Stimulated activated CD4-positive, alpha-beta T cell treated with anti-CD3 and anti-CD28 coated beads, Interleukin-15, amount 100 ng/mL, for 24 hours (primary cell): ENCODE results near the gene ZC2HC1C.
A peak's percentile ranks its signal among the peaks of the same experiment; 100 is the strongest.

Experiments used
- DNase-seq: peaks from one replicate; pipeline ENCODE4 v3.0.0-alpha.2; 2020

ZC2HC1C gene, protein sequence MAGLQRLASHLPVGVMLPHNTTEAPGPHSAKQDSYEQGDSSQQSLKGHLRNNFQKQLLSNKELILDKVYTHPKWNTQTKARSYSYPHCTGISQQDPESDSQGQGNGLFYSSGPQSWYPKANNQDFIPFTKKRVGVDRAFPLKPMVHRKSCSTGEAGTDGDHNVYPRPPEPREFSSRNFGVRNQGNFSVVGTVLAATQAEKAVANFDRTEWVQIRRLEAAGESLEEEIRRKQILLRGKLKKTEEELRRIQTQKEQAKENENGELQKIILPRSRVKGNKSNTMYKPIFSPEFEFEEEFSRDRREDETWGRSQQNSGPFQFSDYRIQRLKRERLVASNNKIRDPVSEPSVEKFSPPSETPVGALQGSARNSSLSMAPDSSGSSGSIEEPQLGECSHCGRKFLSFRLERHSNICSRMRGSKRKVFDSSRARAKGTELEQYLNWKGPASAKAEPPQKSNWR

DNA sequence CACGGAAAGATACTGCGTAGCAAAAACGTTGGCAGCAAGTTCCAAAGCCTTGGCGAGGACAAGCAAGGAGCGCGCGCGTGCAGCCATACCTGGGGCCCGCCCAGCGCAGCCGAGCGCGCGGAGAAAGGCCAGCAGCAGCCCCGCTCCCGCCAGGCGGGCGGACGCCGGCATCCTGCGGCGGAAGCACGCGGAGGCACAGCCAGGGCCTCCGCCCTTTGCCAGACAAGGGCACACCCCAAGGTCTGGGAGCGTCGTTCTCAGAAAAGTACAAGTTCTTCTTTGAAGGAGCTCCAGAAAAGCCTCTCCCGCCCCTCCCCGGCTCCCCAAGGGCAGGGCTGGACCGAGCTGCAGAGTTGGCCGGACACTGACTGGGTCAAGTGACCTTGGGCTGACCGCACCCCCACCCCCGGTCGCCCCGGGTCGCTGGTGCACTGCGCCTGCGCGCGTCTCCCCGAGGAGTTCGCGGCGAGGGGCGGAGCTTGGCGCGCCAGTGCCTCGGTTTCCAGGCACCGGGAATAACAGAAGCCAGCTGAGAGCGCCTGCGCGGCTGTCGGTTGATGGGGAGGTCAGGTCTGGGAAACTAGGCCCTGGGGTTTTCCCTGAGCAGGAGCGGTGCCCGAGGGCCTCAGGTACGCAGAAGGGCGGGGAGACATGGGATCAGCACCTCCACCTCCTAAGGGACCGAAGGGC is at the start of gene ZC2HC1C:
TSS of gene ZC2HC1C (plus strand) at position 521 of the 690 bp plus-strand sequence. CDS start 933 bp downstream, outside the sequence.
- DNase-seq = peak; percentile 87

DNA sequence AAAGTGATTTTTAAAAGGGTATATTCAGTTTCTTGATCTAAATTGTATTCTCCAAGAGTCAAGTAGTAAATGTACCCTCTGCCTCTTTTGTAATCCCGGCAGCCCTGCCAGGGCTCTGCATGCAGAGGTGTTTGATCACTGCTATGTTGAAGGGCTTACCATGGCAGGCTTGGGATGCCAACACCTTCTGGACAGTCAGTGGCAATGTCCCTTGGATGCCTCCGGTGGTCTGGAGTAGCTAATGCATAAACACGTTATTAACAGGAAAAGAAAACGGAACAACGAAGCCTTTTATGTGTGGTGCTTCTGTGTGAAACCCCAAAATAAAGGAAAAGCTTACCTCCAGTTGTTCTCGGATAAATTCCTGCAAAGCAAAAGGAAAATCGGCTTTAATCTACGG is 46.8 kb upstream of the ZC2HC1C start:
- peak; percentile 19 for DNase-seq

- DNase-seq = no peak
These were observed 46.3 kb upstream of the ZC2HC1C start for GRCh38 chr14:75023108-75023507.

DNA sequence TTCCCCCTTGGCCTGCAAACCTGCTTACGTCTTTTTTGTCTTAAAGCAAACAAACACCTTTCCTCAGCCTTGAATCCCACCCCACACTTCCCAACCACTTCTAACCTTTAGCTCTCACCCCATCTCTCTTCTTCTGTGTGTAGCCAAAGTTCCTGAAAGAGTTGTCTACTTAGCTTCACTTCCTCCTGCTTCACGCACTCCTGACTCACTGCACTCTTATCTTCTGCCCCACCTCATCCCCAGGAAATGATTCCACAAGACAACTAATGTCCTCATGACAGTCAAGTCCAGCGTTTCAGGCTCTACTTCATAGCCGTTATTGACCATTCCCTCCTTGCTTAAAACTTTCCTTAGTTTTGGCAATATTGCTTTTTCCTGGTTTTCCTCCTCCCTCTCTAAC is 44.4 kb upstream of the ZC2HC1C start:
- DNase-seq = no peak

GRCh38 chr14:75025876-75026275 is 43.6 kb upstream of the ZC2HC1C start:
- DNase-seq = no peak

- DNase-seq = no peak
These were observed 39.3 kb upstream of the ZC2HC1C start for GRCh38 chr14:75030147-75030546.

DNA sequence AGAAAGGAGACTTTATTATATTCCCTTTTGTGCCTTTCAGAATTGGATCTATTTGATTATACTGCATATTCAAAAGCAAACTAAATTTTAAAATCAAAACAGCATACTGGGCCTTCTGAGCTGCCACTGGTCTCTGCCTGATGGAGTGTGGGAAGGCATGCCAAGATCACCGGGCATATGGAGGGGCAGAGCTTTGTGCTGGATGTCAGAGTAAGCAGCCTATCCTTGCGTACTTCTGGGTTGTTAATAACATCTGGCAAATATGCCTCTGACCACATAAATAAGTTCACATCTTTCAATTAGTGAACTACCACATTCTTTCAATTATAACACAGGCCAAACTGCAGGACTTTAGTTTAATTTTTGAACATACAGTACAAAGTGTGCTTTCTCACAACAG is 36.5 kb upstream of the ZC2HC1C start:
- no peak for DNase-seq

- DNase-seq = no peak
These were observed 28.9 kb upstream of the ZC2HC1C start for GRCh38 chr14:75040507-75040906.

GRCh38 chr14:75040959-75041358 is 28.5 kb upstream of the ZC2HC1C start:
- no peak for DNase-seq

DNA sequence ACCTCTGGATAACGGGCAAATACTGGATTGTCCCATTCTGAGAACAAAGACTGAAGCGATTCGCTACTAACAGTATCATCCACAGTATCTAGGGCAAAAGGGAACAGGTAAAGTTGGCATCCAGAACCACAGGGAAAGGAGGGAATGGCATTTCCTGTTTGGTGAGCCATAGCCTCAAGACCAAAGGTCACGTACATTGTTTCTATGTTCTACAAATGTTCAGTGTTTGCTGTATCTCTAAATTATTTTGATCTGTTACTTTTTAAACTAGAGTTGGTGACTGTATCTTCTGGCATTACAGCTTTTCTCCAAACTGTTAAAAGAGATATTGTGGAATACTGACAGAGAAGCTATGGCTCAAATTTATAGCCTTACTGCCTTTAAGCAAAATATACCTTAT is 27.8 kb upstream of the ZC2HC1C start:
- no peak for DNase-seq

- DNase-seq = no peak
These were observed 27.4 kb upstream of the ZC2HC1C start for GRCh38 chr14:75042035-75042434.

GRCh38 chr14:75044322-75044721 is 25.1 kb upstream of the ZC2HC1C start:
- DNase-seq = no peak

- no peak for DNase-seq
These were observed 24.7 kb upstream of the ZC2HC1C start for GRCh38 chr14:75044752-75045151.

GRCh38 chr14:75046275-75046674 is 23.2 kb upstream of the ZC2HC1C start:
- DNase-seq = no peak

GRCh38 chr14:75046899-75047298 is 22.5 kb upstream of the ZC2HC1C start:
- no peak for DNase-seq

GRCh38 chr14:75047506-75047905 is 21.9 kb upstream of the ZC2HC1C start:
- no peak for DNase-seq

- DNase-seq = no peak
These were observed 21.3 kb upstream of the ZC2HC1C start for GRCh38 chr14:75048101-75048500.

DNA sequence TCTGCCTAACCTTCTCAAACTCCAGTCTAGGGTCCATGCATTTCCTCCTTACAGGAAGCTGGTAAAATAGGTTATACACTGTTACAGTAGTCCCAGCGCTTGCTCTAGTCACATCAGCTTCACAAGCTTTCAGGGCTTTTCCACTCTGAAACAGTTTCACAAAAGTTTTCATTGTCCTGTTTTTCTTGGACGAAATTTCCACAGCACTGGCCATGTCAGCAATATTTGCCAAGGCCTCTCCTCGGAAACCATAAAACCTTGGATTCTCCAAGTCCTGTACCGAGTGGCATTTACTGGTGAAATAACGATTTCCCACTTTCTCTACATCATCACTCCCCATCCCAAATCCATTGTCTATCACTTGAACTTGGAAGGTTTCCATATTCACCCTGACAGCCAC is 20.3 kb upstream of the ZC2HC1C start:
- no peak for DNase-seq

DNA sequence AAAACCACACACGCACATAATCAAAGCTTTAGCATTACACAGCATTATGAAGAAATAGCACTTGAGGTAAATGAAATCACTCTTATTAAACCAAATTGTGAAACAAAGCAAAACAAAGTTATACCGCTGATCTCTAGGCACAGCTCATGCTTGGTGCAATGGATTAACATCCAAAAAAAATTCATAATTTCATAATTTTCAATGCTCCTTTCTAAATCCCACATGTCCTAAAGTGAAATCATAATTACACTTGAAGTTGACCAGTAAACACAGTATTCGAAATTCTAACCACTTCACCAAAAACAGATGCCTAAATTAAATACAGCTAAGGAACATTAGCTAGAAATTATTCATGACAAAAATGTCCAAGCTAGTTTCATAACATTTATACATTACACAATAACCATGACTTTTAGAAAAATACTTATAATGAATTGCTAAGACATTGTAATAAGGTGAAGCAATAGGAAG is 19.7 kb upstream of the ZC2HC1C start:
- no peak for DNase-seq

DNA sequence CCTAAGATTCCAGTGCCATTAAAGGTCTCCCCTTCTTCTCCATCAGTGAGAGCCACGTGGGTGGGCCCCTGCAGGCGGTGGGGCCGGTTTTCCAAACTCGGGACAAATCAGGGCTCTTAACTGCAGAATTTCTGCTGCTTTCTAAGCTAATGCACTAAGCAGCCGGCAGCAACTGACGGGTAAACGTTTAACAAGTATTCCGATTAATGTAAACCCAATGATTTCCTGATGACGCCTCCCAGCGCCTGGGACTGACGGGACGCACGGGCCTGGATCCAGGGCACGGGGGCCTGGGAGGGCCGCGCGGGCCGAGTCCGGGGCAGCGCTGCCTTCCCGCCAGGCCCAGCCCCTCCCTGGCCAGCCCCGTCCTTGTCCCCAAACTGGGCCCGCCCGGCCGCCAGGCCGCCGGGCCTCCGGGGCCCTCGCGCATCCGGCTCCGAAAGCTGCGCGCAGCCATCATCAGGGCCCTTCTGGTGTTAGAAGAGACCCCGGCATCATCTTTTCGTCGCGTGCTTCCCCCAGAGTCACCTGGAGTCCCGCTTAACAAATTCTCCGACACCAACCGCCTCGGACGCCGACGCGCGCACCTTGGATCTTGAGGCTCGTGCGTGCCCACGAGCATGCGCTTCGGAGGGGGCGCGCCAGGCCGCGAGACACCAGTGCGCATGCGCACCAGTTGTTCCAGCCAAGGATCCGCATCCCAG is 18.4 kb upstream of the ZC2HC1C start, which contains the start of gene MLH3:
TSS of gene MLH3 (minus strand) at position 616 of the 704 bp plus-strand sequence. CDS start 1,812 bp downstream, outside the sequence.
- DNase-seq = peak; percentile 85

DNA sequence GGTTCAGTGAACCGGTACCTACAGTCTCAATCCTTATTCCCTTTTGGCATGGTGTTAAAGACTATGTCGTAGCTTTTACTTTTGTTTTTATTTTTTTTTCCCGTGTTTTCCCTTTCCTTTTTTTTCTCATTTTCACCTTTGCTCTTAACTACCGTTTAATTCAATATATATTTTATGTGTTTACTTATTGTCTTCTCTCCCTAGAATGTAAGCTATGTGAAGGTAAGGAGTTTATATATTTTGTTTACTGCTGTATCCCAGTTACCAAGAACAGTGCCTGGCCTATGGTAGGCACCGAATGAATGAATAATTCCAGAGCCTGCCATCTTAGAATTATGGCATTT is 17.9 kb upstream of the ZC2HC1C start:
- no peak for DNase-seq

DNA sequence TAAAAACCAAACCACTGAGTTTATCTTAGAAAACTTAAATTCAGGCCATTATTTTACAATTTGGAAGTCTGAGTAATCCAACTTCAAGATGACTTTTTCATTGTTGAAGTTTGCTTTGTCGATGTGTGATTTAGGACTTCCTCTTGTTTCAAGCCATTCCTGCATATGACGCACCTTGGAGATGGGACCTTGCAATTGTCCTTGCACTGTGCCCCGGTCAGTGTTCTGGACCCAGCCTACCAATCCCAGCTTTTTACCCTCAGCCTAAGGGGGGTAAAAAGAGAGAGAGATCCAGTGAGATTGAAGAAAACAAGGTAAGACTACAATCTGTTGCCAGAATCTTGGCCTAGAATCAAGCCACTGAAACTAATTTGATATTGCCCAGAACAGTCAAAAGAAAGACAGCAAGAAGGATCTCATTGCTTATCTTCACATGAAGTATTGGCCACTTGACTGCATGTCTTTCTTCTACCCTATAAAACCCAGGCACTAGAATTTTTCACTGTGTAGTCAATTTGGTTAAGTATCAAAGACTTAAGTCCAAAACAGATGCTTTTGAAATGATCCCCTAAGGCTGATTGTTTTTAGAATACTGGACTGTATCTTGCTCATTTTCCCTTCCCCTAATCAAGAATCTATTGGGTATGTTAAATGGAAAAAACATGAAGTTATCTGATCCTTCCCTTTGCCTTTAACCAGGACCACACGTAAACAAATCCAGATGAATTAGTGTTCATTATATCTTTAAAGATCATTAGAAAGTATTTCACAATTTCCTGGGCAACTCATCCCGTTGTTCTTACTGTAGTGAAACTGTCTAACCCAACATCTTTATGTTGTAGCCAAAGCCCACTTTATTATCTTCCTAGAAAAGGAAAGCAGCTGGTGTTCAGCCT is 15.8 kb upstream of the ZC2HC1C start:
- no peak for DNase-seq
